HG02973 (cell line): ENCODE data around the gene ARHGEF1.

Experiments
- ATAC-seq: cut with Tn5 transposase; IDR thresholded peaks from one replicate; pipeline ENCODE4 v1.9.1; 2021; ENCODE audit warnings: moderate library complexity; ENCODE audit not compliant: unreplicated experiment

The ARHGEF1 gene

DNA sequence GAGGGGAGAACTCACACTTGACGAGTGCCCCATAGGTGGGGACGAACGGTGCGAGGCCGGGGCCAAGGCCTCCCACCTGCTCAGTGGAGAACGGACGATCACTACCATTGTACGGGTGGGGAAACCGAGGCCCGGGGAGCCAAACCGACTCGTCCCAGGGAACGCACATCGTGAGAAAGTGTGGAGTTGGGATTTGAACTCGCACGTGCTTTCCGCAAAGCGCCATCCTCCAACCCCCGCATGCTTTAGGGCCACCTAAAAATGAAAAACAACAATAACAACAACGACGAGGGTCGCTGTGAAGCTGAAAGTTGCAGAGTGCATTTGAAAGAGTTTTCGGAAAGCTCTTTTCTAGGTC lies 458 bp downstream of the ARHGEF1 start:
- ATAC-seq, result no peak

DNA sequence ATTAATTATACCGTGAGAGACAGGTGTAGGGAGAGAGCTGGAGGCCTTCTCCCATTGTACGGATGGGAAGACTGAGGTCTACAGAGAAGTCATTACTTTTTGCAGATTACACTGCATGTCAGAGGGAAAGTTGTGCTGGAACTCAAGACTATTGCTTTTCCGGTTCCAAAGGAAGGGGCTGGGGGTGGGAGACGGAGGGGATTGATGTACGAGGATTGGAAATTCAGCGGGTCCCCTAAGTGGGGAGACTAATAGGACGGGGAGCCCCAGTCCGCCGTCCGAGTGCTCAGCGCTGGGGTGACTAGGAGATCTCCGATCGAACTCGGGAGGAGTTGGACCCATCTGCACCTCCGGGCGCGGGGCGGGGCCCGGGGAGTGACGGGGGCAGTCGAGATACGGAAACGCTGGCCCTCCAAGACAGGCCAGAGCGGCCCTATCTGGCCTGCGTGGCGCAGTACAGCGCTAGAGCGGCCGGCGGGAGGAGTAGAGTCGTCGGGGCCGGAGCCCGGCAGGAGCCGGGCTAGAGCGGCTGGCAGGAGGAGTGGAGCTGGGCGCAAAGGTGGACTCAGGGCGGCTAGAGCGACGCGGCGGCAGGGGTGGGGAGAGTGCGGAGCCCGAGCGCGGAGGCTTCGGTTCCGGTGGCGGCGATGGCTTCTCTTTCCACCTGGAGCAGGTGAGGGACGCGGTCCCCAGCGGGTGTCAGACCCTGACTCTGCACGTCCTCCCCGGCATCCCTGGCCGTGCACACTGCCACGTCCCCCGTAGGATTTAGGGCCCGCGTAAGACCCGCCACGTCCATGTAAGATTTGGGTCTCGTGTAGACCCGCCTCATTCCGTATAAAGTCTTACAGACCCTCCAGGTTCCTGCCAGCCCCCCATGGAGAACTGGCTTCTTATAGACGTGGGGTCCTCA lies 1.1 kb downstream of the ARHGEF1 start:
- ATAC-seq, result peak; percentile 75

DNA sequence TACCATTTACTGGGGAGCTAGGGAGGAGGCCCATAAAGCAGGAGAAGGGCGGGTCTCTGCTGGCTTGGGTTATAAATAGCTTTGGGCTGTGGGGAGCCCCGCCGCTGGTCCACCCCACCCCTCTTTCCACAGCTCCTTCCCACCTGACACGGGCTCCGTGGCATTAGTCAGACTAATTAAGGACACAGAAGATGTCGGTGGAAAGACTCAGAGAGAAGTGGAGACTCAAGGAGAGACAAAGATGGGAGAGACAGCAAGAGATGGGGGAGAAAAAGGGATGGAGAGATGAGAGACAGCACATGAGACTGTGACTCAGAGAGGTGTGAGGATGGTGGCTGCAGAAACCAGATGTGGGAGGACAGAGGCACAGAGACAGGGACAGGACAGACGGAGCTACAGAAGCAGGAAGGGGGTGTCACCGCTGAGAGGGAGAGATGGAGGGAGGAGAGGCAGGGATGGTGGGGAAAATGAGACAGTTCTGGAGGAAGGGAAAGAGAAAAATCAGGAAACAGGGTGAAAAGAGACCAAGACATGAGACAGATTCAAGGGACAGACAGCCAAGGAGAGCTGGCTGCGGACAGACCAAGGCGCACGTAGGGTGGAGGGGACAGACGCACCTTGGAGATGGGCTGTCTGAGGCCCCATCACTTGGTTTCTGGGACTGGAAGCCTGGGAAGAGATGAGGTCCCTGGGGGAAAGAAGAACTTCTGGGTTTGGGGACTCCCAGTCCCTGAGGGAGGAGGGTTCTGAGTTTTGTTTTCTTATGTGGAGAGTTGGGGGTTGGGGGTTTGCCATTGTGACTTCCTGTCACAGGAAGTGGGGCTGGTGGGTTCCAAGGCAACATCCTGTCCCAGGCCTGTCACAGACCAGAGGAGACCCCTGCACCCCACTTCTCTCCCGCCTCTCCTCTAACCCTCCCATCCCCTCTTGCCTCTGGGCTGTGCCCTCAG lies 4.1 kb downstream of the ARHGEF1 start:
- no peak for ATAC-seq

DNA sequence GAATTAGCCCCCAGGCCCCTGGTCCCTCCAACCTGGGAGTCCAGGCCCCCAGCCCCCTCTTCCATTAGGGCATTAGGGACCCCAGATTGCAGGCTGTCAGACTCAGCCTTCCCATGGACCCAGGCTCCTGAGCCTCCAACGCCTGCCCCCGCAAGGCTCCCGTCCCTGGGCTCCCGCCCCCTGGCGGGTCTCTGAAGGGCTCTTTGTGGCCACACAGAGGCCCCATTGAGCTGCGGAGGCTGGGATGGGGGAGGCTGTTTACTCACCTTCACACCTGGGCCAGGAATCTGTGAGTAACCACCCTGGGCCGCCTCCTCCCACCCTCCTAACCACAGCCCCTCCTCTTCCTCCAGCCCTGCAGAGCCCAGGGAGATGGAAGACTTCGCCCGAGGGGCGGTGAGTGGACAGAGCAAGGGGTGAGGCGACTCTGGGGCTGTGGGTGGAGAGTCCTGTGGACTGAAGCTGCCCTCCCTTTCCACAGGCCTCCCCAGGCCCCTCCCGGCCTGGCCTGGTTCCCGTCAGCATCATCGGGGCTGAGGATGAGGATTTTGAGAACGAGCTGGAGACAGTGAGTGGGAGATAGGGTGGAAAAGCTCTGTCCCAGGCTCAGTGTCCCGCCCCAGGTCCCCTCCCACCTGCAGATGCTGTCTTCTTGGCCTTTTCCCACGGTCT lies 4.9 kb downstream of the ARHGEF1 start:
- ATAC-seq, result no peak

DNA sequence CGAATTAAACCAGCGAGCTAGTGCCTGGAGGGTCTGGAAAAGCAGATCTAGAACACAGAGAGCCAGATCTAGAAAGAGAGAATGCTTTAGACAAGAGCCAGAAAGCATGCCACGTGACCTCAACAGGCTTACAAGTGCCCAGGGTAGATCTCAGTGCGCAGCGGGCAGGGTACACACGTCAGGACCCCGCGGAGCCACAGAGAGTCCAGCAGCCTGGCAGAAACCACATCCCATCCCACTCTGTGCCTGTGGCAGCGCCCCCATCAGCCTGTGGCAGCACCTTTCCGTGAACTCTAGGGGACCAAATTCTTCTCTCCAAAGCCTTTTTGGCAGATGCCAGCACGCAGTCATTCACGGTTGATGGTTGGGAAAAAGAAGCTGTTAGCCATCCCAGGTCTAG lies 5.9 kb downstream of the ARHGEF1 start:
- no peak for ATAC-seq

DNA sequence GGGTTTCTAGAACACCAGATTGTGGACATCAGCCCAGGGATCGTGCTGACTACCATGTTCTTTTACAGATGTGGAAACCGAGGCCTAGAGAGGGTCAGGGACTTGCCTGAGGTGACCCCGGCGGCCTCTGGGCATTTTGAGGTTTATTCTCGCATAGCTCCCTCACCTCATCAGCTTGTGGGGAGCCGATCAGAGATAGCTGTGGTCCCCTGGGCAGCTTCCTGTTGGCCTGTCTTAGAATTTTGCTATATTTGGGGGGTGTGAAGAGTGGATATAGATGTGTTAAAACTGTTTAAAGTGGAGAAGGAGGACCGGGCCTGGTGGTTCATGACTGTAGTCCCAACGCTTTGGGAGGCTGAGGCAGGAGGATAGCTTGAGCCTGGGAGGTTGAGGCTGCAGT lies 6.9 kb downstream of the ARHGEF1 start:
- ATAC-seq, result no peak

DNA sequence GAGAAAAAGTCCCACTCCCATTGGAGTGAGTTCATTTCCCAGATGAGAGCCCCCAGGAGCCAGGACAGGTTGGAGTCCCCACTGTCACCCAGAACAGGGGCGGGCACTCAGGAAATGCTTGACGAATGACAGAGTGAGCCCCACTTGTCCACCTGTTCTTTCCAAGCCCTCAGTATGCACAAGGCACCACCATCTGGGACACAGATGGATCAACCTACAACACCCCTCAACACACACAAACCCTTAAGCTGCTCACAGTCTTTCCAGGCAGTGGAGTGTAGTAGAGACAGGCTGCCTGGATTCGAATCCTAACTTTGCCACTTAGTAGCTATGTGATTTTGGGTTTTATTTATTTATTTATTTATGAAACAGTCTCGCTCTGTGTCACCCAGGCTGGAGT lies 8.0 kb downstream of the ARHGEF1 start:
- no peak for ATAC-seq

DNA sequence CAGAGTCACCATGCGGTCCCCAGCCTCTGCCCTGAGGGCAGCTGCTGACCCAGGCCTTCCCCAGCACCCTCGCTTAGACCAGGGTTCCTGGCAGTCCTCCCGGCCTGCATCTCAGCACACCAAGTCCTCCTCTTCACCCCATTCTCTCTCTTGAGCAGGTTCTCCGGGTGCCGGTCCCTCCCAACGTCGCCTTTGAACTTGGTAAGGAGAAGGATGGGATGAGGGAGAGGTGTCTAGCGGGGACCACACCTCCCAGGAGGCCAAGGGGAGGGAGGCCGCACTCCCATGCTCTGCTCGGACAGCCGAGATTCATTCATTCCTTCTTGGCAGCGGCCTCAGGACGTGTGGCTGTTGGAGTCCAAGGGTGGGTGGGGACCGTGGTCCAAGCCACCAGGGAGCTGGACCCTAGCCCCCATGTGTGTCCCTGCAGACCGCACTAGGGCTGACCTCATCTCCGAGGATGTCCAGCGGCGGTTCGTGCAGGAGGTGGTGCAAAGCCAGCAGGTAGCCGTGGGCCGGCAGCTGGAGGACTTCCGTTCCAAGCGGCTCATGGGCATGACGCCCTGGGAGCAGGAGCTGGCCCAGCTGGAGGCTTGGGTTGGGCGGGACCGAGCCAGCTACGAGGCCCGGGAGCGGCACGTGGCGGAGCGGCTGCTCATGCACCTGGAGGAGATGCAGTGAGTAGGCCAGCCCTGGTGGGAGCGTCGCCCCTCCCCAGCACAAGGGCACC lies 9.4 kb downstream of the ARHGEF1 start:
- ATAC-seq, result no peak

DNA sequence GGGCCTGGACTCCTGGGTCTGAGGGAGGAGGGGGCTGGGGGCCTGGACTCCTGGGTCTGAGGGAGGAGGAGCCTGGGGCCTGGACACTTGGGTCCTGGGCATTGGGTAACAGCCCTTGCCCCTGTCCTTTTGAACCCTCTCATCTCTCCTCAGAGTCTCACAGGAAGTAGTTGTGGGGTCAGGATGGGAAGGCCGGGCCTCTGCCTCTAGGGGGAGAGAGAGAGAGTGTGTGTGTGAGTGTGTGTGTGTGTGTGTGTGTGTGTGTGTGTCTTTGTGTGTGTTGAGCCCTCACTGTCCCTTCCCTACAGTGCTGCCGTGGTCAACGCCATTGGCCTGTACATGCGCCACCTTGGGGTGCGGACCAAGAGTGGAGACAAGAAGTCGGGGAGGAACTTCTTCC lies 10.9 kb downstream of the ARHGEF1 start:
- ATAC-seq, result no peak

DNA sequence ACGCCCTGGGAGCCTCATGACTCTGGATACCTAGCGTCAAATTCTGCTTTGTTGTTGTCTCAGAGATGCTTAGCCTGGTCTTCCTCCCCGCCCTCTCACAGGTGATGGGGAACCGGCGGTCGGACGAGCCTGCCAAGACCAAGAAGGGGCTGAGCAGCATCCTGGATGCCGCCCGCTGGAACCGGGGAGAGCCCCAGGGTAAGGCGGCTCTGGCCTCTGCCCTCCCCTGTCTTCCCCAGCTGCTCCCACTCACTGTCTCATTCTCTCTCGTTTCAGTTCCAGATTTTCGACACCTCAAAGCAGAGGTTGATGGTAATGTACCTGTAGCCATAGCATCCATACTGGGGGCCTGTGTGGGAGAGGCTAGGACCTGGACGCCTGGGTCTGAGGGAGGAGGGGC lies 11.4 kb downstream of the ARHGEF1 start:
- no peak for ATAC-seq

DNA sequence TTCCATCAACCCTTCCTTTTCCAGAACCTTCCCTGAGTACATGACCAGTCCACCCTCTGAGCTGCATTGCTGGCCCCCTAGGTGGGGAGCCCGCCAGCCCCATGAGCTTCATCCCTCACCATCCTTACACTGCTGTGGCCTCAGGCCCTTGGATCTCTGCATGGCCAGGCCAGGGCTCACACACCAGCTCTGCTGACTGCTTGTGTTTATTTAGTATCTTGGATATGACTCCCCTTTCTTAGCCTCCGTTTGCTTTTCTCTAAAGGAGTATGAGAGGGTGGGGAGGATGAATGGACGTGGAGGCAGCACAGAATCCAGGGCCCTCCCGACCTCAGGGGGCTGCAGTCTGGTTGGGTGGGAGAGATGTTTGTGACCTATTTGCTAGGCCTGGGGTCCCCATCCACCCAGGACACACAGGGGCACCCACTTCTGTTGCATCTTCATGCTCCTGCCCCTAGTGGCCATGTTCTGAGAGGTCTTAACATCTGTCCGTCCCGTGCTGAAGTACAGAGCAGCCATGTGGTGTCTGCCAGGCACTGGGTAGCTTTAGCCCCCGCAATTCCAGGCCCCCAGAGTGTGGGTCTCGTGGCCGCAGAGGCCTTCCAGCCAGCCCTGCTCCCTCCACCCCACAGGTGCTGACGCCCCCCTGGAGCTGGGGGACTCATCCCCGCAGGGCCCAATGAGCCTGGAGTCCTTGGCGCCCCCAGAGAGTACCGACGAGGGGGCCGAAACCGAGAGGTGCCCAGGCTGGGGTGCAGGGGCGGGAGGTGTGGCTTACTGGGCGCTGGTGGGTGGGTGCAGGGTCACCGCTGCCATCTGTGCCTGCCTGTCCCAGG lies 13.0 kb downstream of the ARHGEF1 start:
- ATAC-seq, result no peak

DNA sequence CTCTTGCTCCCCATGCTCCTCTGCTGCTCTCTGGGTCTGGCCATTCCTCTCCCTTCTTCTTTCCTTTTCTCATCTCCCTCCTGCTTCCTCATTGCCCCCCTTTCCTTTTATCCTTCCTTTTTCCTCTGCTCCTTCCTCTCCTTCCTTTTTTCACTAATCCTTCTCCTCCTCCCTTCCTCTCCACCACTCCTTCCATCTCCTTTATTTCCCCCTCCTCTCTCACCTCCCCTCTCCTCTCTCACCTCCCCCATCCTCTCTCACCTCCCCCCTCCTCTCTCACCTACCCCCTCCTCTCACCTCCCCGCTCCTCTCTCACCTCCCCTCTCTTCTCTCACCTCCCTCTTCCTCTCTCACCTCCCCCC lies 13.6 kb downstream of the ARHGEF1 start:
- ATAC-seq, result no peak

DNA sequence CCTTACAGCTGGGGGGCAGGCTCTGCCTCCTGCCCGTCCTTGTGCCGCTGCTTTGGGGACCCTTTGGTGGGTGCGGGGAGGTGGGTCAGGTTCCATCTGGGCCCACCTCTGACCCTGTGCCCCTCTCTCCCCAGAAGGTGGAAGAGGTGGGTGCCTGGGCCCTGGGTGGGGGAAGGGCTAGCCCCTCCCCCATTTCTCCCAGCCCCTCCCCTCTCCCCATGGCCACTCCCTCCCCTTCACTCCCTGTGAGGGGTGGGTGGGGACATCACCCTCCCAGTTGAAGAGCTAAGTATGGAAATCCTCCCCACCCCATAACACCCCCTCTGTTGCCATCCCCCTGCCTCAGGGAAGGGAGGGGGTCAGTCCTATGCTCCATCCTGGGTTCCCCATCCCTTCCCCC lies 14.2 kb downstream of the ARHGEF1 start:
- no peak for ATAC-seq

DNA sequence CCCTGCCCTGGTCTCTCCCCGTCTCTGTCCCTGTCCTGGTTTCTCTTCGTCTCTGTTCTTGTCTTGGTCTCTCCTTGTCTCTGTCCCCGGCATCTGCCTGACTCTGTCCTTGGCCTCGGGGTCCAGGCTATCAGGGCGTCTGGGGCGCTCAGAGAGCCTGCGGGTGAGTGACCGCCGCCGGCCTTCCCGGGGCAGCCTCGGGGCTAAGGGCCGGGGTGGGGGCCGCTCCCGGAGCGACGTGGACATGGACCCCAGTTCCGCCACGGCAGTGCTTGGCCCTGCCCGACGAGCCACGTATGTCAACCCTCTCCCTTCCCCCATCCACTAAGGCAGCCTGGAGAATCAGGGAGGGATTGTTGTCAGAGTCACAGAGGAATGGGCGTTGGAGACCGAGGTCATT lies 14.8 kb downstream of the ARHGEF1 start:
- ATAC-seq, result no peak

DNA sequence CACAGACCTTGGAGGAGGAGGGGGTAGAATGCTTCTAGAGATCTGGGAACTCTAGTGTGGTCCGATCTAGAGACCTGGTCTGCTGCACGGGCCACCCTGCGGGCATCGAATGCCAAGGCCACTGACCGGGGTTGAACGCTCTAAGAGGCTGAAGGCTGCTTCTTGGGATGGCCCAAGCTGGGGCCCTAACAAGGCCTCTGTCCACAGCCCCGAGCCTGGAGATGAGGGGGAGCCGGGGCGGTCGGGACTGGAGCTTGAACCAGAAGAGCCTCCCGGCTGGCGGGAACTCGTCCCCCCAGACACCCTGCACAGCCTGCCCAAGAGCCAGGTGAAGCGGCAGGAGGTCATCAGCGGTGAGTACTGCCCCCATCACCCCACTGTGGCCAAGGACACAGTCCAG lies 15.3 kb downstream of the ARHGEF1 start:
- no peak for ATAC-seq

DNA sequence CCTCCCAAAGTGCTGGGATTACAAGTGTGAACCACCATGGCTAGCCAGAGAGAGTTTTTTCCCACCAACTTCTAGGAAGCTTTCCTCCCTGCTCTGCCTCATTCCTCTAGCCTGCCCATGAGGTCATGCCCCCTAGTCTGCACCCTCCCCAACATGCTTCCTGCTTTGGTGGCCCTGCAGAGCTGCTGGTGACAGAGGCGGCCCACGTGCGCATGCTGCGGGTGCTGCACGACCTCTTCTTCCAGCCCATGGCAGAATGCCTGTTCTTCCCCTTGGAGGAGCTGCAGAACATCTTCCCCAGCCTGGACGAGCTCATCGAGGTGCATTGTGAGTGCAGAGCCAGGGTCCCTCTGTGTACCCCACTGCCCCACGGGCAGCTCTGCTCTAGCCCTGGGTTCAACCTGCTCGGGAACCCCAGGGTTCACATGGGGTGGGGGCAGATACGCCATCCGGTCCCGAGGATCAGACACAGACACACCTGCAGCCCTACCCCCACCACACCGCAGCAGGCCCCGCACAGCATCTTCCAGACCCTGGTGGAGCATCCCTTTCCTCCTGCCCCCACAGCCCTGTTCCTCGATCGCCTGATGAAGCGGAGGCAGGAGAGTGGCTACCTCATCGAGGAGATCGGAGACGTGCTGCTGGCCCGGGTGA lies 18.9 kb downstream of the ARHGEF1 start:
- ATAC-seq, result no peak

DNA sequence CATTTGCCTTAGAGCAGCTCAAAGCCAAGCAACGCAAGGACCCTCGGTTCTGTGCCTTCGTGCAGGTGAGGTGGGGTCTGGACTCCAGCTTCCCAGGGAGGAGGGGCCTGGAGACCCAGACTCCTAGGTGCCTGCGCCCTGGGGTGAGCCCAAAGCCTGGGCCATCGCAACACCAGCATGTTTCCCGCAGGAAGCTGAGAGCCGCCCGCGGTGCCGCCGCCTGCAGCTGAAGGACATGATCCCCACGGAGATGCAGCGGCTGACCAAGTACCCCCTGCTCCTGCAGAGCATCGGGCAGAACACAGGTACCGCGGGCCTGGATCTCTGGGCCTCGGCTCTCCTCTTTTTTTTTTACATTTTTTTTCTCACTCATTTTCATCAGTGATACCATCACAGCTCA lies 19.6 kb downstream of the ARHGEF1 start:
- ATAC-seq, result no peak

DNA sequence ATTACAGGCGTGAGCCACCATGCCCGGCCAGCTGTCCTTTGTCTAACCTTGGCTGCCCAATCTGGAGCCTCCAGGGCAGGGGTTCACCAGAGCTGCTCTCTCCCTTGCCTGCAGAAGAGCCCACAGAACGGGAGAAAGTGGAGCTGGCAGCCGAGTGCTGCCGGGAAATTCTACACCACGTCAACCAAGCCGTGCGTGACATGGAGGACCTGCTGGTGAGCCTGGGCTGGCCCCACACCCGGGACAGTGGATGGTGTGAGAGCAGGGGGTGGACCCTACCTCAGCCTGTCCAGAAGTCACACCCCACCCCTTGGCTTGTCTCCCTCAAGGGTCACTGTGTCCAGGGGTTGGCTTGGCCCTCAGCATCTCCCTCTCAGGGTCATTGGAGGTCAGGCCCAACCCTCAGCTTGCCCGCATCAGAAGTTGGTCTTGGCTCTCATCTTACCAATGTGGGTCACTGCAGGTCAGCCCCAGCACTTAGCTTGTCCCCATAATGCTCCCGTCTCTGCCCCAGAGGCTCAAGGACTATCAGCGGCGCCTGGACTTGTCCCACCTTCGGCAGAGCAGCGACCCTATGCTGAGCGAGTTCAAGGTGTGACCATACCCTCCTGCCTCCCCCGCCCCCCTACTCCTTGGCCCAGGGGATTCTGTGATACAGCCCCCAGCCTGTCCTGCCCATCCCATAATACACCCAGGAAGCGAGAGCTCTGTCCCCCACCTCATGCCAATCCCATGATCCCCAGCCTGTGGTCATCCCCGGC lies 20.4 kb downstream of the ARHGEF1 start:
- ATAC-seq, result no peak
